Subcutaneous adipose tissue (tissue), 4 donors: ENCODE data around the gene DIP2A. TPM values are rescaled to one million over a fixed set of nuclear protein-coding genes. Genes with fewer than 3 reads are reported as not detected.

ENCODE experiments used
- total RNA-seq, 4 donors: library from RNA; depleted of rRNA; stranded (reverse); fragments of >200 nt; gene quantifications; one replicate each; pipeline ENCODE4 v1.1.0, GENCODE V29; 2016
- TF ChIP-seq, protein P1 (sequence below): fragments of 450-650 bp; IDR thresholded peaks from one replicate; pipeline ENCODE4 v1.5.1; 2016; ENCODE audit warnings: low read depth, mild to moderate bottlenecking, control low read depth, antibody characterized with exemption, moderate library complexity

Gene DIP2A
- total RNA-seq, 4 donors from 2014 or later: 29.2 to 54.8 (median 44.4) TPM

GRCh38 chr21:46603228-46603627 is 144.5 kb downstream of the DIP2A start:
- TF ChIP-seq, protein P1, sequence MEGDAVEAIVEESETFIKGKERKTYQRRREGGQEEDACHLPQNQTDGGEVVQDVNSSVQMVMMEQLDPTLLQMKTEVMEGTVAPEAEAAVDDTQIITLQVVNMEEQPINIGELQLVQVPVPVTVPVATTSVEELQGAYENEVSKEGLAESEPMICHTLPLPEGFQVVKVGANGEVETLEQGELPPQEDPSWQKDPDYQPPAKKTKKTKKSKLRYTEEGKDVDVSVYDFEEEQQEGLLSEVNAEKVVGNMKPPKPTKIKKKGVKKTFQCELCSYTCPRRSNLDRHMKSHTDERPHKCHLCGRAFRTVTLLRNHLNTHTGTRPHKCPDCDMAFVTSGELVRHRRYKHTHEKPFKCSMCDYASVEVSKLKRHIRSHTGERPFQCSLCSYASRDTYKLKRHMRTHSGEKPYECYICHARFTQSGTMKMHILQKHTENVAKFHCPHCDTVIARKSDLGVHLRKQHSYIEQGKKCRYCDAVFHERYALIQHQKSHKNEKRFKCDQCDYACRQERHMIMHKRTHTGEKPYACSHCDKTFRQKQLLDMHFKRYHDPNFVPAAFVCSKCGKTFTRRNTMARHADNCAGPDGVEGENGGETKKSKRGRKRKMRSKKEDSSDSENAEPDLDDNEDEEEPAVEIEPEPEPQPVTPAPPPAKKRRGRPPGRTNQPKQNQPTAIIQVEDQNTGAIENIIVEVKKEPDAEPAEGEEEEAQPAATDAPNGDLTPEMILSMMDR: no peak

DNA sequence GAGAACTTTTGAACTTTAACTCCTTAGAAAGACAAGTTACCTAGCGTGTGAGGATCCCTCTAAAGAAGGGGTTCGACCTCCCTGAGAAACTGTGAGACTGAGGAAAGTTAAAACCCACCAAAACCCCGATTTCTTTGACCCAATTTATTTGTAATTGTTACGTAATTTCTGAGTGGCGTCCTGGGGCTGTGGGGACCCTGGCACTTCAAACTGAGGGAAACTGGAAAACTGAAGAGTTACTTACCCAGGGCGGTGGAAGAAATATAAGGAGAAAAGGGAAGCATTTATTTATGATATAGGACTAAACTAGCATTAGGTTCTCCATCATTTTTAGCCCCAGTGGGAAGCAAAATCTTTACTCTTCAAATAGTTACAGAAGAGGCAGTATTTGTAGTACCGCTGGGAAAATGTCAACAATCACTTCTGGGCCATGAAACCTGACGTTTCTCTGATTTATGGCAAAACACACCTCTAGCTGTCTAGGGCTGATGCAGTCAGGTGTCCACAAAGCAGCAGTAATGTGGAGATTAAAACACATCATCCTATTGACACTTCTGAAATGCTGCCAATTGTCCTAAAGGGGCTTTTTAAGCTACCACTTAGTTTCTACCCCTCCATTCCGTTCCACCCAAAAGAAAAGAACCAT is 145.8 kb downstream of the DIP2A start:
- TF ChIP-seq, protein P1: no peak

- TF ChIP-seq, protein P1: no peak
These were observed 146.5 kb downstream of the DIP2A start, which contains the start of gene S100B for GRCh38 chr21:46604975-46605766. TSS of gene S100B (minus strand) at chr21:46605082. CDS start at chr21:46602415, 2,667 bp downstream.

GRCh38 chr21:46605767-46606426 is 147.2 kb downstream of the DIP2A start:
- TF ChIP-seq, protein P1: no peak

DNA sequence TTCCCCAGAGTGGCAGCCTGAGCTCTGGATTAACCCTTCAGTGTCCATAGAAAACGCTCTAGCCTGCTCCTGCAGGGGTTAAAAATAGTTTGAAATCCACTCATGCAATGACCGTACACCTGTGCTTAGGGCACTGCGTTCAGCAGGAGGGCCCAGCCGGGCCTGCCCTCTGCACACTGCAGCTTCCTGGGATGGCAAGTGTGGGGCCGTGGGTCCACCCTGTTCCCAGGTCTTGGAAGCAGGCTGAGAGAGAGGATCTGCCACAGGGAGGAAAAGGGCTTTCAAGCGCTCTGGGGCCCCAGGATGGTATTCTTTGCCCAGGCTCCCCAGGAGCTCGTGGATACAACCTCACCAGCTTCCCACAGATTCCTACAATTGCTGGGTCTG is 147.7 kb downstream of the DIP2A start:
- TF ChIP-seq, protein P1: no peak

DNA sequence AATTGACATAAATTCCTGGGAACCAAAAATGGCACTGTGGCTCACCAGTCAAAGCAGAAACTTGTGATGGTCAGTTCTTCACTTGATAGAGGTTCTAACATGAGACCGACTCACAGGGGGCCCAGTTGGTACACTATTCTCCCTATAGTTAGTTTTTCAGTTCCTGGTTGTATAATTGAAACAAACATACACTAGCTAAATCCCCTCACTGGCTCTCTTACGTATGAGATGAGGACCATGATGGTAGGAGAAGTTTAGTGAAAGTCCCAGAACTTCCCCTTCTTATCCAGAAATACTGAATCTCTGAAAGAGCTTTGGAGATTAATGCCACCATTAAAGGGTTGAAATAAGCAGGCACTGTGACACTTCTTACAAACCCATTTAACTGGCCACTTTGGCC is 148.9 kb downstream of the DIP2A start:
- TF ChIP-seq, protein P1: no peak

GRCh38 chr21:46608672-46609111 is 150.0 kb downstream of the DIP2A start:
- TF ChIP-seq, protein P1: no peak
